Measurements from ENCODE around the gene SCARB1. TPM values are rescaled to one million over a fixed set of nuclear protein-coding genes. Genes with fewer than 3 reads are reported as not detected.

Gene SCARB1
- total and polyA plus RNA-seq, 2 of the 13 experiments (the other 11 are each of a cell fraction or from before 2014, with no cell fraction given) = 63.4 to 160 TPM

DNA sequence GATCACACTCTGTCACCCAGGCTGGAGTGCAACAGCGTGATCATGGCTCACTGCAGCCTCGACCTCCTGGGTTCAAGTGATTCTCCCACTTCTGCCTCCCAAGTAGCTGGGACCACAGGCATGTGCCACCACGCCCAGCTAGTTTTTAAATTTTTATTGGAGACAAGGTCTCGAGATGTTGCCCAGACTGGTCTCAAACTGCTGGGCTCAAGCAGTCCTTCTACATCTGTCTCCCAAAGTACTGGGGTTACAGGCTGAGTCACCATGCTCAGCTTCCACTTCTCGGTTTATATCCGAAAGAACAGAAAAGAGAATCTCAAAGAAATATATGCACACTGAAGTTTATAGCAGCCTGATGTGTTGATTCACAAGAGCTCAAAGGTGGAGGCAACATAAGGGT, 107.5 kb downstream of the SCARB1 start:
- no peaks in the 10 kb centered on the region for H3K36me3 ChIP-seq (replicated peaks in 1 of 2; ENCODE audit: control insufficient read depth in 1 of 2, insufficient read depth in 2 of 2, low read length in 2 of 2)
- no peak overlapping the region for H3K4me3 ChIP-seq (replicated peaks in 1 of 3; ENCODE audit: insufficient read depth in 1 of 3, low read depth in 2 of 3, low read length in 3 of 3)
- H3K79me2 ChIP-seq (ENCODE audit: insufficient read depth, low read length) = no peaks in the 10 kb centered on the region
- H3K9ac ChIP-seq (ENCODE audit: insufficient read depth, low read depth, low read length) = no peak overlapping the region
- no peak overlapping the region for H2AFZ ChIP-seq (ENCODE audit: low read length)
- ATAC-seq (no peak), DNase-seq (ENCODE audit: low spot score) (no peak), FAIRE-seq (no peak)
- H3K27me3 ChIP-seq (ENCODE audit: control insufficient read depth in 1 of 2, insufficient read depth in 2 of 2, low read length in 2 of 2) = peaks cover 5 to 56% of the 10 kb centered on the region in 2 experiments; a peak in 4 of 5 replicates
- CTCF ChIA-PET (ENCODE audit: low intra/inter-chr PET ratio, low total read pairs) = no interaction called here
- in situ Hi-C loops (cut with HindIII; ENCODE audit: extremely low pct_ligation_motif_present, low pct_unique_long_range_greater_than_20kb) (no loop called here), intact Hi-C loops (cut with micrococcal nuclease; ENCODE audit: unreplicated experiment) (no loop called here)
- H3K4me1 ChIP-seq (ENCODE audit: insufficient read depth, low read length) = peaks cover 15% of the 10 kb centered on the region
- H3K4me2 ChIP-seq (ENCODE audit: low read depth, low read length) = no peak overlapping the region
- TF ChIP-seq SNAPC5 (CRISPR knock-in tag; IDR thresholded peaks at IDR 0.05; ENCODE audit: borderline replicate concordance) (no peak), NPAS2 (CRISPR knock-in tag; IDR thresholded peaks at IDR 0.05; ENCODE audit: borderline replicate concordance) (no peak), ZNF552 (CRISPR knock-in tag; IDR thresholded peaks at IDR 0.05; ENCODE audit: borderline replicate concordance) (no peak), TARDBP (CRISPR knock-in tag; IDR thresholded peaks at IDR 0.05) (no peak), SMARCC2 (IDR thresholded peaks at IDR 0.05) (no peak), PAX8 (CRISPR knock-in tag; IDR thresholded peaks at IDR 0.05; ENCODE audit: borderline replicate concordance) (no peak), MAFK (conservative IDR thresholded peaks at IDR 0.05 in 1 of 2, IDR thresholded peaks at IDR 0.05 in 1 of 2; ENCODE audit: low read length in 2 of 2) (no peak)
- TF ChIP-seq, protein P1, sequence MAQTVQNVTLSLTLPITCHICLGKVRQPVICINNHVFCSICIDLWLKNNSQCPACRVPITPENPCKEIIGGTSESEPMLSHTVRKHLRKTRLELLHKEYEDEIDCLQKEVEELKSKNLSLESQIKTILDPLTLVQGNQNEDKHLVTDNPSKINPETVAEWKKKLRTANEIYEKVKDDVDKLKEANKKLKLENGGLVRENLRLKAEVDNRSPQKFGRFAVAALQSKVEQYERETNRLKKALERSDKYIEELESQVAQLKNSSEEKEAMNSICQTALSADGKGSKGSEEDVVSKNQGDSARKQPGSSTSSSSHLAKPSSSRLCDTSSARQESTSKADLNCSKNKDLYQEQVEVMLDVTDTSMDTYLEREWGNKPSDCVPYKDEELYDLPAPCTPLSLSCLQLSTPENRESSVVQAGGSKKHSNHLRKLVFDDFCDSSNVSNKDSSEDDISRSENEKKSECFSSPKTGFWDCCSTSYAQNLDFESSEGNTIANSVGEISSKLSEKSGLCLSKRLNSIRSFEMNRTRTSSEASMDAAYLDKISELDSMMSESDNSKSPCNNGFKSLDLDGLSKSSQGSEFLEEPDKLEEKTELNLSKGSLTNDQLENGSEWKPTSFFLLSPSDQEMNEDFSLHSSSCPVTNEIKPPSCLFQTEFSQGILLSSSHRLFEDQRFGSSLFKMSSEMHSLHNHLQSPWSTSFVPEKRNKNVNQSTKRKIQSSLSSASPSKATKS (CRISPR knock-in tag; IDR thresholded peaks at IDR 0.05) = no peak
- TF ChIP-seq, protein P2, sequence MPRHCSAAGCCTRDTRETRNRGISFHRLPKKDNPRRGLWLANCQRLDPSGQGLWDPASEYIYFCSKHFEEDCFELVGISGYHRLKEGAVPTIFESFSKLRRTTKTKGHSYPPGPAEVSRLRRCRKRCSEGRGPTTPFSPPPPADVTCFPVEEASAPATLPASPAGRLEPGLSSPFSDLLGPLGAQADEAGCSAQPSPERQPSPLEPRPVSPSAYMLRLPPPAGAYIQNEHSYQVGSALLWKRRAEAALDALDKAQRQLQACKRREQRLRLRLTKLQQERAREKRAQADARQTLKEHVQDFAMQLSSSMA (CRISPR knock-in tag; IDR thresholded peaks at IDR 0.05) = no peak
- TF ChIP-seq, protein P3, sequence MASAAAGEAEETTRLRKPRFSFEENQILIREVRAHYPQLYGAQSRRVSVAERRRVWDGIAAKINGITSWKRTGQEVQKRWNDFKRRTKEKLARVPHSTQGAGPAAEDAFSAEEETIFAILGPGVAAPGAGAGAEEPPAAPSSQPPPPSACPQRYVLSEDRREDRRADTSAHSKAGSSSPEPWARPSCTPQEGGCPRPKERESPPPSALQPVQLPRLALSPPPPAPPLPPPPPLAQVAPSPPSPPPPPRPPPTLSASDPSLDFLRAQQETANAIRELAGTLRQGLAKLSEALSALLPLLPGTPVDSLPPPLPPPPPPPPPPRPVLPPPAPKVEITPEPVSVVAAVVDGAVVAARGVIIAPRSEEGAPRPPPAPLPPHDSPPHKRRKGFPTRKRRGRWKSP (CRISPR knock-in tag; IDR thresholded peaks at IDR 0.05) = no peak
- H4K20me1 ChIP-seq (ENCODE audit: insufficient read depth, low read length) = no peaks in the 10 kb centered on the region
- BruUV-seq (replicated peaks) = no TSS peak
- H3K9me3 ChIP-seq (ENCODE audit: low read length) = no peaks in the 10 kb centered on the region; the same call in 1 of the 2 replicates
- H3K27ac ChIP-seq (ENCODE audit: extremely low read length, insufficient read depth, low read length) = no peak overlapping the region
- POLR2A ChIA-PET = no interaction called here
- WGBS (ENCODE audit: low lambda C conversion rate) = 48% methylated on average over 6 of the region's 6 CpGs
